Measurements from ENCODE around the gene DHX16. TPM values are rescaled to one million over a fixed set of nuclear protein-coding genes. Genes with fewer than 3 reads are reported as not detected.

Gene DHX16
- total and polyA plus RNA-seq, 2 of the 4 experiments (the other 2 are of a cell fraction), result 47.9 to 48.4 TPM

DNA sequence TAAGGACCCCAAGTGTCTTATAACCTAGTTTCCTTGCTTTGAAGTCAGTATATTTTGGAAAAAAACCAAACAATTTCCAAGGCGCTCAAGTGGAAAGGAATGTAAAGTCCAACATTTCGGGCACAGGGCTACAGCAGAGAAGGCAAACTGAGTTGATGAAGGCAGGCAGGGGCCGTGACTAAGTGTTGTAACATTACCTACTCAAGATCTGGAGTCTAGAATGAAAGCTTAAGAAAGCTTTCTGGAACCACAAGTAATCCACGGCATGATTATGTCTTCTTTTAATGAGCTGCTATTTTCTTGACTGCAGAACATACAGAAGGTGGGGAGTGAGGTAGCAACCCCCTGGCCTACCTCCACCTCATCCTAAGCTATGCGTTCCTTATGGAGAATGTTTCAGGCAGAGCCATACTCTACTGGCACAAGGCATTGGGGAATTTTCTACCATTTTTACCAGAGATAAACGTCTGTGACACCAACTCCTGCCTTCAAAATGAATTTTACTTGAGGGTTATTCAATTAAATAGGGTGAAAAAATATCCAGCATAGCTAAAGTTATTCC, 60.0 kb downstream of the DHX16 start:
- Histone ChIP-seq H2BK20ac (ENCODE audit: low read depth, low read length) (no peak overlapping the region), H3K4me3 (ENCODE audit: insufficient read depth, low read depth, low read length) (no peak overlapping the region), H3K36me3 (ENCODE audit: control insufficient read depth, insufficient read depth, low read length) (peaks cover 33% of the 10 kb centered on the region), H3K79me1 (ENCODE audit: low read depth in 1 of 2, low read length in 2 of 2) (peaks cover 35 to 60% of the 10 kb centered on the region in 2 experiments), H4K5ac (ENCODE audit: low read depth, low read length) (no peak overlapping the region), H4K91ac (ENCODE audit: insufficient read depth, low read depth, low read length) (no peak overlapping the region), H3K4me1 (ENCODE audit: control insufficient read depth, insufficient read depth, low read length) (peaks cover 6% of the 10 kb centered on the region), H3K18ac (ENCODE audit: low read depth, low read length) (no peak overlapping the region), H3K9me1 (ENCODE audit: insufficient read depth, low read length) (peaks cover 10% of the 10 kb centered on the region; the same call in 1 of the 2 replicates), H3K4me2 (ENCODE audit: low read depth, low read length) (0 out of 2 replicates have a peak overlapping the region, but pooled peaks have one; percentile 16), H3K14ac (replicated peaks; ENCODE audit: low read depth, low read length) (no peak overlapping the region), H3K9me3 (ENCODE audit: control insufficient read depth, insufficient read depth, low read length) (no peaks in the 10 kb centered on the region), H3K27ac (ENCODE audit: insufficient read depth, low read length) (peak overlapping the region; percentile 27; the same call in 1 of the 2 replicates), H2BK15ac (ENCODE audit: low read depth, low read length) (no peak overlapping the region), H2AK9ac (replicated peaks; ENCODE audit: low read depth, low read length, poor library complexity) (no peak overlapping the region), H2BK120ac (ENCODE audit: low read depth, low read length) (no peak overlapping the region), H2AFZ (replicated peaks; ENCODE audit: low read length, poor library complexity) (no peak overlapping the region), H4K8ac (ENCODE audit: low read depth in 2 of 2, low read length in 2 of 2) (no peak overlapping the region), H2AK5ac (ENCODE audit: low read depth, low read length) (no peak overlapping the region), H3K9ac (ENCODE audit: low read depth, low read length) (no peak overlapping the region; the same call in 1 of the 2 replicates), H3K27me3 (ENCODE audit: control insufficient read depth, insufficient read depth, low read length) (no peaks in the 10 kb centered on the region), H3K4ac (ENCODE audit: low read depth, low read length) (no peak overlapping the region), H4K20me1 (ENCODE audit: insufficient read depth, low read length) (peaks cover 58% of the 10 kb centered on the region), H3K23ac (ENCODE audit: low read depth, low read length) (peak overlapping the region; percentile 73; the same call in 1 of the 2 replicates), H2BK5ac (ENCODE audit: low read depth, low read length, poor library complexity, severe bottlenecking) (peak overlapping the region; percentile 5), H3K56ac (ENCODE audit: extremely low read depth, insufficient read depth, low read length) (no peak overlapping the region)
- peak; percentile 58 for DNase-seq
- TF ChIP-seq BHLHE40 (IDR thresholded peaks at IDR 0.05; ENCODE audit: low read depth, low read length), result no peak
- no peak for TF ChIP-seq FOS (IDR thresholded peaks at IDR 0.05; ENCODE audit: low read depth, low read length)
- TF ChIP-seq RAD21 (IDR thresholded peaks at IDR 0.05; ENCODE audit: low read length), result no peak
- TF ChIP-seq MXI1 (IDR thresholded peaks at IDR 0.05; ENCODE audit: borderline replicate concordance, low read depth, low read length), result no peak
- no peak for TF ChIP-seq POLR2A (IDR thresholded peaks at IDR 0.05; ENCODE audit: low read depth, low read length)
- TF ChIP-seq CEBPB (IDR thresholded peaks at IDR 0.05; ENCODE audit: low read depth, low read length), result no peak
- TF ChIP-seq SMC3 (IDR thresholded peaks at IDR 0.05; ENCODE audit: low read depth, low read length), result no peak
- TF ChIP-seq, protein P1, sequence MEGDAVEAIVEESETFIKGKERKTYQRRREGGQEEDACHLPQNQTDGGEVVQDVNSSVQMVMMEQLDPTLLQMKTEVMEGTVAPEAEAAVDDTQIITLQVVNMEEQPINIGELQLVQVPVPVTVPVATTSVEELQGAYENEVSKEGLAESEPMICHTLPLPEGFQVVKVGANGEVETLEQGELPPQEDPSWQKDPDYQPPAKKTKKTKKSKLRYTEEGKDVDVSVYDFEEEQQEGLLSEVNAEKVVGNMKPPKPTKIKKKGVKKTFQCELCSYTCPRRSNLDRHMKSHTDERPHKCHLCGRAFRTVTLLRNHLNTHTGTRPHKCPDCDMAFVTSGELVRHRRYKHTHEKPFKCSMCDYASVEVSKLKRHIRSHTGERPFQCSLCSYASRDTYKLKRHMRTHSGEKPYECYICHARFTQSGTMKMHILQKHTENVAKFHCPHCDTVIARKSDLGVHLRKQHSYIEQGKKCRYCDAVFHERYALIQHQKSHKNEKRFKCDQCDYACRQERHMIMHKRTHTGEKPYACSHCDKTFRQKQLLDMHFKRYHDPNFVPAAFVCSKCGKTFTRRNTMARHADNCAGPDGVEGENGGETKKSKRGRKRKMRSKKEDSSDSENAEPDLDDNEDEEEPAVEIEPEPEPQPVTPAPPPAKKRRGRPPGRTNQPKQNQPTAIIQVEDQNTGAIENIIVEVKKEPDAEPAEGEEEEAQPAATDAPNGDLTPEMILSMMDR (conservative IDR thresholded peaks at IDR 0.05; ENCODE audit: low read depth, low read length), result no peak
- TF ChIP-seq NFE2L2 (IDR thresholded peaks at IDR 0.05; ENCODE audit: low read depth, low read length), result no peak
- no peak for TF ChIP-seq CHD1 (IDR thresholded peaks at IDR 0.05; ENCODE audit: low read depth, low read length)
- no peak for TF ChIP-seq RFX5 (IDR thresholded peaks at IDR 0.05; ENCODE audit: low read depth, low read length)
- no peak for TF ChIP-seq RCOR1 (IDR thresholded peaks at IDR 0.05; ENCODE audit: insufficient replicate concordance, low read length)
- TF ChIP-seq, protein P2, sequence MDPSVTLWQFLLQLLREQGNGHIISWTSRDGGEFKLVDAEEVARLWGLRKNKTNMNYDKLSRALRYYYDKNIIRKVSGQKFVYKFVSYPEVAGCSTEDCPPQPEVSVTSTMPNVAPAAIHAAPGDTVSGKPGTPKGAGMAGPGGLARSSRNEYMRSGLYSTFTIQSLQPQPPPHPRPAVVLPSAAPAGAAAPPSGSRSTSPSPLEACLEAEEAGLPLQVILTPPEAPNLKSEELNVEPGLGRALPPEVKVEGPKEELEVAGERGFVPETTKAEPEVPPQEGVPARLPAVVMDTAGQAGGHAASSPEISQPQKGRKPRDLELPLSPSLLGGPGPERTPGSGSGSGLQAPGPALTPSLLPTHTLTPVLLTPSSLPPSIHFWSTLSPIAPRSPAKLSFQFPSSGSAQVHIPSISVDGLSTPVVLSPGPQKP (IDR thresholded peaks at IDR 0.05; ENCODE audit: borderline replicate concordance, low read depth, low read length), result no peak
- no peak for TF ChIP-seq MAFK (IDR thresholded peaks at IDR 0.05; ENCODE audit: low read depth, low read length)
- no peak for TF ChIP-seq USF2 (IDR thresholded peaks at IDR 0.05; ENCODE audit: low read depth, low read length)
- in situ Hi-C loops (cut with MboI; ENCODE audit: low sequenced_read_pairs), result no loop called here
- no CpG with 5 or more reads among the region's 6 CpGs for WGBS, 2 experiments (ENCODE audit: extremely low coverage in 2 of 2, insufficient read length in 1 of 2)
- no TSS peak for BruUV-seq (replicated peaks)
- no peak for ATAC-seq (ENCODE audit: low read depth)
- ChIA-PET POLR2A (ENCODE audit: unreplicated experiment) (interaction anchor here (0.7 to 2.2 kb wide), 7 partner anchors 13 to 110 kb away, joined by 3 to 14 read pairs (median 3); partner anchors contain the start of gene DHX16), CTCF (interaction anchor here (0.9 to 1.8 kb wide), 2 partner anchors 12 to 16 kb away, joined by 3 to 6 read pairs; no protein-coding TSS in a partner anchor)
- dilution Hi-C loops (cut with HindIII; ENCODE audit: low sequenced_read_pairs, unreplicated experiment), result no loop called here
- intact Hi-C loops (cut with micrococcal nuclease), result no loop called here

Measured in IMR-90 (cell line).